Measurements from ENCODE around the gene ERP27.

GRCh38 chr12:14911131-14911530 lies 27.2 kb downstream of the ERP27 start:
- no peak for TF ChIP-seq CTCF (optimal IDR thresholded peaks at IDR 0.05 in 1 of 3, IDR thresholded peaks at IDR 0.05 in 1 of 3, conservative IDR thresholded peaks at IDR 0.05 in 1 of 3; ENCODE audit: extremely low read depth in 1 of 3, insufficient read depth in 2 of 3, low read length in 3 of 3)
- no peak for TF ChIP-seq EZH2 (IDR thresholded peaks at IDR 0.05; ENCODE audit: low read length)

All from keratinocyte (primary cell).